ENCODE data around the gene DHX32.

GRCh38 chr10:125816548-125816947, 64.5 kb downstream of the DHX32 start:
- TF ChIP-seq, protein P1, sequence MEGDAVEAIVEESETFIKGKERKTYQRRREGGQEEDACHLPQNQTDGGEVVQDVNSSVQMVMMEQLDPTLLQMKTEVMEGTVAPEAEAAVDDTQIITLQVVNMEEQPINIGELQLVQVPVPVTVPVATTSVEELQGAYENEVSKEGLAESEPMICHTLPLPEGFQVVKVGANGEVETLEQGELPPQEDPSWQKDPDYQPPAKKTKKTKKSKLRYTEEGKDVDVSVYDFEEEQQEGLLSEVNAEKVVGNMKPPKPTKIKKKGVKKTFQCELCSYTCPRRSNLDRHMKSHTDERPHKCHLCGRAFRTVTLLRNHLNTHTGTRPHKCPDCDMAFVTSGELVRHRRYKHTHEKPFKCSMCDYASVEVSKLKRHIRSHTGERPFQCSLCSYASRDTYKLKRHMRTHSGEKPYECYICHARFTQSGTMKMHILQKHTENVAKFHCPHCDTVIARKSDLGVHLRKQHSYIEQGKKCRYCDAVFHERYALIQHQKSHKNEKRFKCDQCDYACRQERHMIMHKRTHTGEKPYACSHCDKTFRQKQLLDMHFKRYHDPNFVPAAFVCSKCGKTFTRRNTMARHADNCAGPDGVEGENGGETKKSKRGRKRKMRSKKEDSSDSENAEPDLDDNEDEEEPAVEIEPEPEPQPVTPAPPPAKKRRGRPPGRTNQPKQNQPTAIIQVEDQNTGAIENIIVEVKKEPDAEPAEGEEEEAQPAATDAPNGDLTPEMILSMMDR (IDR thresholded peaks at IDR 0.05) = no peak
- no peak for TF ChIP-seq POLR2A (IDR thresholded peaks at IDR 0.05)
